ENCODE measurements around the gene LTN1. TPM values are rescaled to one million over a fixed set of nuclear protein-coding genes. Genes with fewer than 3 reads are reported as not detected.

LTN1 gene
- total and polyA plus RNA-seq, 2 of the 13 experiments (the other 11 are each of a cell fraction or from before 2014, with no cell fraction given), result 6.7 to 24.6 TPM

GRCh38 chr21:29030909-29031308 lies 38.2 kb upstream of the LTN1 start (continued):
- no peak for TF ChIP-seq ZHX2 (IDR thresholded peaks at IDR 0.05; ENCODE audit: low read depth)
- TF ChIP-seq ZHX2 (CRISPR knock-in tag; IDR thresholded peaks at IDR 0.05; ENCODE audit: borderline replicate concordance), result no peak
- TF ChIP-seq MNT (IDR thresholded peaks at IDR 0.05), result no peak
- no peak for TF ChIP-seq ZSCAN29 (CRISPR knock-in tag; conservative IDR thresholded peaks at IDR 0.05)
- TF ChIP-seq ZNF777 (CRISPR knock-in tag; IDR thresholded peaks at IDR 0.05), result no peak

- Histone ChIP-seq H3K4me1 (ENCODE audit: insufficient read depth, low read length) (peaks cover 16% of the 10 kb centered on the region), H4K20me1 (ENCODE audit: insufficient read depth, low read length) (no peaks in the 10 kb centered on the region), H3K9ac (ENCODE audit: insufficient read depth, low read depth, low read length) (no peak overlapping the region), H3K36me3 (replicated peaks in 1 of 2; ENCODE audit: control insufficient read depth in 1 of 2, insufficient read depth in 2 of 2, low read length in 2 of 2) (peaks cover 9 to 53% of the 10 kb centered on the region in 2 experiments), H3K79me2 (ENCODE audit: insufficient read depth, low read length) (peaks cover 32% of the 10 kb centered on the region), H3K27me3 (ENCODE audit: control insufficient read depth in 1 of 2, insufficient read depth in 2 of 2, low read length in 2 of 2) (no peaks in the 10 kb centered on the region; a peak in 1 of 5 replicates), H3K9me3 (ENCODE audit: low read length) (no peaks in the 10 kb centered on the region), H3K4me2 (ENCODE audit: low read depth, low read length) (no peak overlapping the region), H3K4me3 (replicated peaks in 1 of 3; ENCODE audit: insufficient read depth in 1 of 3, low read depth in 2 of 3, low read length in 3 of 3) (no peak overlapping the region), H3K27ac (ENCODE audit: extremely low read length, insufficient read depth, low read length) (no peak overlapping the region), H2AFZ (ENCODE audit: low read length) (no peak overlapping the region)
- no peak for FAIRE-seq
- BruUV-seq (replicated peaks), result no TSS peak
- ChIA-PET CTCF (ENCODE audit: low intra/inter-chr PET ratio, low total read pairs) (no interaction called here), POLR2A (no interaction called here)
- in situ Hi-C loops (cut with HindIII; ENCODE audit: extremely low pct_ligation_motif_present, low pct_unique_long_range_greater_than_20kb), result no loop called here
- 92% methylated on average over 1 of the region's 1 CpG for WGBS (ENCODE audit: low lambda C conversion rate)
- DNase-seq (ENCODE audit: low spot score), result no peak
- ATAC-seq, result no peak
- intact Hi-C loops (cut with micrococcal nuclease; ENCODE audit: unreplicated experiment), result no loop called here
- TF ChIP-seq POGK (CRISPR knock-in tag; conservative IDR thresholded peaks at IDR 0.05) (no peak), GFI1 (CRISPR knock-in tag; IDR thresholded peaks at IDR 0.05; ENCODE audit: borderline replicate concordance) (no peak), ZNF484 (CRISPR knock-in tag; IDR thresholded peaks at IDR 0.05; ENCODE audit: borderline replicate concordance, low read depth) (no peak), KLF15 (CRISPR knock-in tag; IDR thresholded peaks at IDR 0.05; ENCODE audit: borderline replicate concordance) (no peak), MNT (IDR thresholded peaks at IDR 0.05) (no peak), GTF3A (CRISPR knock-in tag; conservative IDR thresholded peaks at IDR 0.05) (no peak), ZFP41 (CRISPR knock-in tag; IDR thresholded peaks at IDR 0.05; ENCODE audit: borderline replicate concordance) (no peak), NCOA5 (CRISPR knock-in tag; IDR thresholded peaks at IDR 0.05) (no peak)
Observed at GRCh38 chr21:29029524-29029923, 36.8 kb upstream of the LTN1 start.

Data from HepG2 (cell line).